ENCODE results near the gene TSHZ3.

The TSHZ3 gene

GRCh38 chr19:31355665-31356289 is 6.5 kb upstream of the TSHZ3 start:
- Histone ChIP-seq H3K27me3 (ENCODE audit: control insufficient read depth in 5 of 5, insufficient read depth in 4 of 5, low read length in 5 of 5) (peaks cover 9 to 43% (median 29%) of the 10 kb centered on the region in 5 donors), H3K4me1 (ENCODE audit: control insufficient read depth in 5 of 5, insufficient read depth in 5 of 5, low read length in 5 of 5) (peaks cover 0 to 18% (median 12%) of the 10 kb centered on the region in 5 donors), H3K27ac (ENCODE audit: low read depth, low read length) (no peak overlapping the region), H3K9ac (ENCODE audit: low read length in 5 of 5) (no peak overlapping the region), H3K36me3 (ENCODE audit: control insufficient read depth in 5 of 5, insufficient read depth in 5 of 5, low read length in 5 of 5) (no peaks in the 10 kb centered on the region), H3K4me3 (ENCODE audit: low read depth in 1 of 5, low read length in 5 of 5) (no peak overlapping the region), H3K9me3 (ENCODE audit: control insufficient read depth in 5 of 5, low read length in 5 of 5) (no peaks in the 10 kb centered on the region)

DNA sequence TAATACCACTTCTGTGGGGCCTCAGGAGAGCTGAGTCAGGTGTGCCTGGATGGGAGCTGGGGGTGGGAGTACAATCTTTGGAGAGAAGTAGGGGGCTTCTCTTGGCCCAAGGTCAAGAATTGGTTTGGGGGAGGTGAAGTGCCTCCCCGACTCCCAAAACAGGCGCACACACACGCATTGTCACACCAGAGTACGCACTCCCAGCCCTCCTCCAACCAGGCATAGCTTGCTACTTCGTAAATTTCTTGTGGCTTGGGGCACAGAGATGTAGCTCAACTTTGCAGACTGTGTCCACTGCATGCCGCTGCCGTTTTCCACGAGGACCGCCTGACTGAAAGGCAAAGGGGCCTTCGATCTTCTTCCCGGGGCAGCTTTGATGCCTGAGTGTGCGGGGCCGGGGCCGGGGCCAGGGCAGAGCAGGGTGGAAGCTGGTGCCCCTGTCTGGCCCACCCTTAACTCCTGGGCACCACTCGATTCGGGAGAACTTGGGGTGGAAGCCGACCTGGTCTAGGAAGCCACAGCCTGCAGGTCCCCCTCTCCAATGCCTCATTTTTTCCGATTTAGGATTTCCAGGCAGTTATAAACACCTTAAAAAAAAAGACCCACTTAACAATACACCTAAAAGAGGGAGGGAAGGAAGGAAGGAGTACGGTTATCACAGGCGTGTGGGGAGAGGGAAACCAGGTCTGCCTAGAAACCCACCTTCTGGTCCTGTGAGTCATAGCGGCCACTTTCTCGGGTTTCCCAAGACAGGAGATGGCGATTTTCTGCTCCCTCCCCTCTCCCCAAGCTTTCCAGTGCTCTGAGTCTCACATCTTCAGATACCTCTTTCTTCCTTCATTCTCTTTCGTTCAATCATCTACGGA is 5.8 kb upstream of the TSHZ3 start:
- no peak overlapping the region for H3K27ac ChIP-seq (ENCODE audit: low read depth, low read length)
- H3K36me3 ChIP-seq (ENCODE audit: control insufficient read depth in 5 of 5, insufficient read depth in 5 of 5, low read length in 5 of 5), result no peaks in the 10 kb centered on the region
- H3K27me3 ChIP-seq (ENCODE audit: control insufficient read depth in 5 of 5, insufficient read depth in 4 of 5, low read length in 5 of 5), result peaks cover 9 to 43% (median 29%) of the 10 kb centered on the region in 5 donors
- peaks cover 0 to 18% (median 12%) of the 10 kb centered on the region in 5 donors for H3K4me1 ChIP-seq (ENCODE audit: control insufficient read depth in 5 of 5, insufficient read depth in 5 of 5, low read length in 5 of 5)
- no peak overlapping the region for H3K4me3 ChIP-seq (ENCODE audit: low read depth in 1 of 5, low read length in 5 of 5)
- H3K9me3 ChIP-seq (ENCODE audit: control insufficient read depth in 5 of 5, low read length in 5 of 5), result no peaks in the 10 kb centered on the region
- no peak overlapping the region for H3K9ac ChIP-seq (ENCODE audit: low read length in 5 of 5)

GRCh38 chr19:31354316-31354715 is 5.1 kb upstream of the TSHZ3 start:
- Histone ChIP-seq H3K27me3 (ENCODE audit: control insufficient read depth in 5 of 5, insufficient read depth in 4 of 5, low read length in 5 of 5) (peaks cover 9 to 43% (median 29%) of the 10 kb centered on the region in 5 donors), H3K9me3 (ENCODE audit: control insufficient read depth in 5 of 5, low read length in 5 of 5) (no peaks in the 10 kb centered on the region), H3K27ac (ENCODE audit: low read depth, low read length) (no peak overlapping the region), H3K9ac (ENCODE audit: low read length in 5 of 5) (no peak overlapping the region), H3K4me3 (ENCODE audit: low read depth in 1 of 5, low read length in 5 of 5) (no peak overlapping the region), H3K36me3 (ENCODE audit: control insufficient read depth in 5 of 5, insufficient read depth in 5 of 5, low read length in 5 of 5) (no peaks in the 10 kb centered on the region), H3K4me1 (ENCODE audit: control insufficient read depth in 5 of 5, insufficient read depth in 5 of 5, low read length in 5 of 5) (peaks cover 0 to 18% (median 12%) of the 10 kb centered on the region in 5 donors)

GRCh38 chr19:31353833-31354232 is 4.6 kb upstream of the TSHZ3 start:
- Histone ChIP-seq H3K27ac (ENCODE audit: low read depth, low read length) (no peak overlapping the region), H3K27me3 (ENCODE audit: control insufficient read depth in 5 of 5, insufficient read depth in 4 of 5, low read length in 5 of 5) (peaks cover 9 to 43% (median 29%) of the 10 kb centered on the region in 5 donors), H3K4me1 (ENCODE audit: control insufficient read depth in 5 of 5, insufficient read depth in 5 of 5, low read length in 5 of 5) (peaks cover 0 to 20% (median 14%) of the 10 kb centered on the region in 5 donors), H3K4me3 (ENCODE audit: low read depth in 1 of 5, low read length in 5 of 5) (no peak overlapping the region), H3K9me3 (ENCODE audit: control insufficient read depth in 5 of 5, low read length in 5 of 5) (no peaks in the 10 kb centered on the region), H3K9ac (ENCODE audit: low read length in 5 of 5) (no peak overlapping the region), H3K36me3 (ENCODE audit: control insufficient read depth in 5 of 5, insufficient read depth in 5 of 5, low read length in 5 of 5) (no peaks in the 10 kb centered on the region)

- Histone ChIP-seq H3K36me3 (ENCODE audit: control insufficient read depth in 5 of 5, insufficient read depth in 5 of 5, low read length in 5 of 5) (no peaks in the 10 kb centered on the region), H3K27ac (ENCODE audit: low read depth, low read length) (no peak overlapping the region), H3K4me3 (ENCODE audit: low read depth in 1 of 5, low read length in 5 of 5) (no peak overlapping the region), H3K9me3 (ENCODE audit: control insufficient read depth in 5 of 5, low read length in 5 of 5) (no peaks in the 10 kb centered on the region), H3K4me1 (ENCODE audit: control insufficient read depth in 5 of 5, insufficient read depth in 5 of 5, low read length in 5 of 5) (peaks cover 0 to 28% (median 22%) of the 10 kb centered on the region in 5 donors), H3K9ac (ENCODE audit: low read length in 5 of 5) (no peak overlapping the region), H3K27me3 (ENCODE audit: control insufficient read depth in 5 of 5, insufficient read depth in 4 of 5, low read length in 5 of 5) (peaks cover 9 to 42% (median 26%) of the 10 kb centered on the region in 5 donors)
Measured at GRCh38 chr19:31352782-31353651, 3.8 kb upstream of the TSHZ3 start.

GRCh38 chr19:31352296-31352781 is 3.1 kb upstream of the TSHZ3 start:
- Histone ChIP-seq H3K27me3 (ENCODE audit: control insufficient read depth in 5 of 5, insufficient read depth in 4 of 5, low read length in 5 of 5) (peaks cover 9 to 37% (median 19%) of the 10 kb centered on the region in 5 donors), H3K27ac (ENCODE audit: low read depth, low read length) (no peak overlapping the region), H3K9ac (ENCODE audit: low read length in 5 of 5) (no peak overlapping the region), H3K4me1 (ENCODE audit: control insufficient read depth in 5 of 5, insufficient read depth in 5 of 5, low read length in 5 of 5) (peaks cover 0 to 35% (median 24%) of the 10 kb centered on the region in 5 donors), H3K4me3 (ENCODE audit: low read depth in 1 of 5, low read length in 5 of 5) (peak overlapping the region in 2 of 5 donors; percentile 79 to 84), H3K9me3 (ENCODE audit: control insufficient read depth in 5 of 5, low read length in 5 of 5) (no peaks in the 10 kb centered on the region), H3K36me3 (ENCODE audit: control insufficient read depth in 5 of 5, insufficient read depth in 5 of 5, low read length in 5 of 5) (no peaks in the 10 kb centered on the region)

DNA sequence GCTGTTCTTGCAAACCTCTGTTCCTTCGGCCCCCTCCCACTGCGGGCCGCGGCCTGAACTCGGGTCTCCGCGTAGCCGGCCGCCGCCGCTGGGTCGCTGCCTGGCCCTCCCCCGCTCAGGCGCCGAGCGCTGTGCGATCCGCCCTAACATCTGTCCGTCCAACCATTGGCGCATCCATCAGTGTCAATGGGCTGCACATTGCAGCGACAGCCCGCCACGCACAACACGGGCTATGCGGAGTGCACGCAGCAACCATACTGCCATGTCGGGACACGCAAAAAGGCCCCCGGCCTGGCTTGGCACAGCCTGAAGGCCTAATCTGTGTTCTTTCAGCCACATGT is 2.6 kb upstream of the TSHZ3 start:
- Histone ChIP-seq H3K27me3 (ENCODE audit: control insufficient read depth in 5 of 5, insufficient read depth in 4 of 5, low read length in 5 of 5) (peaks cover 9 to 37% (median 18%) of the 10 kb centered on the region in 5 donors), H3K27ac (ENCODE audit: low read depth, low read length) (no peak overlapping the region), H3K9me3 (ENCODE audit: control insufficient read depth in 5 of 5, low read length in 5 of 5) (no peaks in the 10 kb centered on the region), H3K4me1 (ENCODE audit: control insufficient read depth in 5 of 5, insufficient read depth in 5 of 5, low read length in 5 of 5) (peaks cover 0 to 33% (median 23%) of the 10 kb centered on the region in 5 donors), H3K4me3 (ENCODE audit: low read depth in 1 of 5, low read length in 5 of 5) (peak overlapping the region in 4 of 5 donors; percentile 77 to 84 (median 82)), H3K9ac (ENCODE audit: low read length in 5 of 5) (peak overlapping the region in 2 of 5 donors; percentile 64 to 69), H3K36me3 (ENCODE audit: control insufficient read depth in 5 of 5, insufficient read depth in 5 of 5, low read length in 5 of 5) (no peaks in the 10 kb centered on the region)

- Histone ChIP-seq H3K4me3 (ENCODE audit: low read depth in 1 of 5, low read length in 5 of 5) (peak overlapping the region; percentile 67 to 84 (median 79)), H3K27me3 (ENCODE audit: control insufficient read depth in 5 of 5, insufficient read depth in 4 of 5, low read length in 5 of 5) (peaks cover 4 to 32% (median 18%) of the 10 kb centered on the region in 5 donors), H3K9ac (ENCODE audit: low read length in 5 of 5) (peak overlapping the region in 4 of 5 donors; percentile 56 to 73 (median 66)), H3K9me3 (ENCODE audit: control insufficient read depth in 5 of 5, low read length in 5 of 5) (no peaks in the 10 kb centered on the region), H3K27ac (ENCODE audit: low read depth, low read length) (no peak overlapping the region), H3K36me3 (ENCODE audit: control insufficient read depth in 5 of 5, insufficient read depth in 5 of 5, low read length in 5 of 5) (no peaks in the 10 kb centered on the region), H3K4me1 (ENCODE audit: control insufficient read depth in 5 of 5, insufficient read depth in 5 of 5, low read length in 5 of 5) (peaks cover 0 to 31% (median 22%) of the 10 kb centered on the region in 5 donors)
Measured at GRCh38 chr19:31351056-31351854, 2.0 kb upstream of the TSHZ3 start.

GRCh38 chr19:31350693-31351055 is 1.4 kb upstream of the TSHZ3 start:
- Histone ChIP-seq H3K9ac (ENCODE audit: low read length in 5 of 5) (peak overlapping the region in 4 of 5 donors; percentile 64 to 76 (median 71)), H3K27ac (ENCODE audit: low read depth, low read length) (no peak overlapping the region), H3K4me1 (ENCODE audit: control insufficient read depth in 5 of 5, insufficient read depth in 5 of 5, low read length in 5 of 5) (peaks cover 0 to 31% (median 22%) of the 10 kb centered on the region in 5 donors), H3K9me3 (ENCODE audit: control insufficient read depth in 5 of 5, low read length in 5 of 5) (no peaks in the 10 kb centered on the region), H3K36me3 (ENCODE audit: control insufficient read depth in 5 of 5, insufficient read depth in 5 of 5, low read length in 5 of 5) (no peaks in the 10 kb centered on the region), H3K4me3 (ENCODE audit: low read depth in 1 of 5, low read length in 5 of 5) (peak overlapping the region; percentile 67 to 84 (median 79)), H3K27me3 (ENCODE audit: control insufficient read depth in 5 of 5, insufficient read depth in 4 of 5, low read length in 5 of 5) (peaks cover 0 to 27% (median 14%) of the 10 kb centered on the region in 5 donors)
